HFFc6 (cell line): ENCODE data around the gene UBL5. TPM values are rescaled to one million over a fixed set of nuclear protein-coding genes. Genes with fewer than 3 reads are reported as not detected.

ENCODE experiments used
- DNase-seq: peaks from one replicate; pipeline ENCODE4 v3.0.0-alpha.2; 2018
- H3K27ac Mint-ChIP-seq: 2 replicates; pipeline ENCODE4 v1.8.0; 2020; ENCODE audit warnings: mild to moderate bottlenecking, mixed read lengths
- H3K27me3 Mint-ChIP-seq: 2 replicates; pipeline ENCODE4 v1.8.0; 2021; ENCODE audit warnings: mild to moderate bottlenecking, moderate library complexity, mixed read lengths; ENCODE audit not compliant: insufficient read depth
- H3K36me3 Mint-ChIP-seq: 2 replicates; pipeline ENCODE4 v1.8.0; 2021; ENCODE audit warnings: low read depth, mixed read lengths
- H3K4me1 Mint-ChIP-seq: 2 replicates; pipeline ENCODE4 v1.8.0; 2020; ENCODE audit warnings: low read depth, mixed read lengths
- H3K4me3 Mint-ChIP-seq: 2 replicates; pipeline ENCODE4 v1.8.0; 2020; ENCODE audit warnings: mild to moderate bottlenecking, moderate library complexity, mixed read lengths
- H3K9me3 Mint-ChIP-seq: 2 replicates; pipeline ENCODE4 v1.8.0; 2020; ENCODE audit warnings: mild to moderate bottlenecking, mixed read lengths
- total RNA-seq, 6 experiments: library from RNA; stranded (reverse); fragmentation: NEBNext Ultra II Directional; extraction: Animal tissue kit (Norgen Biotek cat#: 25700); gene quantifications; 2 replicates in 1 of 6; 3 replicates in 5 of 6; pipeline ENCODE4 v1.2.3, GENCODE V29; 2021
- TF ChIP-seq, protein P1 (sequence below): fragments of 200-600 bp; sonication (generic); IDR thresholded peaks from 2 replicates; pipeline ENCODE4 v1.5.0; 2021; ENCODE audit warnings: antibody characterized with exemption, mild to moderate bottlenecking

Gene UBL5
- total RNA-seq, 6 experiments from 2014 or later: 365 to 483 (median 418) TPM

DNA sequence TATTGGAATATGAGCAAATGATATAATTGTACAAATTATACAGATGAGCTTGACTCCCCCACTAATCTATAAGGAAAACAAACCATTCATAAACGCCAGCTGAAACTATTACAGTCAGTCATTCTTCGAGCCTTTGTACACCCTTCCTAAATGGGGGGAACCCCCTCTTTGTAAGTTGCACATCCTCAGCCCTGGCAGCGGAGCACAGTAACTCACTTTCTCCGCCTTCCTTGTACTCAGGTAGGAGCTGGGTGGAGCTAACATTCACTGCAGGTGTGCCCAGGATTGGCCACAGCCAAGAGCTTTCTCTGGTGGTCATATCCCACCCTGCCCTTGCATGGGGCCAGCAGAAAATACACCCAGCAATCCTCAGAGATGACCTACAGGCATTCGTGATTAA, 36.0 kb downstream of the UBL5 start:
- Mint-ChIP-seq H3K4me3 (no peak overlapping the region), H3K27ac (no peak overlapping the region), H3K4me1 (no peaks in the 10 kb centered on the region), H3K36me3 (no peaks in the 10 kb centered on the region), H3K27me3 (peaks cover 17% of the 10 kb centered on the region), H3K9me3 (no peaks in the 10 kb centered on the region)
- TF ChIP-seq, protein P1, sequence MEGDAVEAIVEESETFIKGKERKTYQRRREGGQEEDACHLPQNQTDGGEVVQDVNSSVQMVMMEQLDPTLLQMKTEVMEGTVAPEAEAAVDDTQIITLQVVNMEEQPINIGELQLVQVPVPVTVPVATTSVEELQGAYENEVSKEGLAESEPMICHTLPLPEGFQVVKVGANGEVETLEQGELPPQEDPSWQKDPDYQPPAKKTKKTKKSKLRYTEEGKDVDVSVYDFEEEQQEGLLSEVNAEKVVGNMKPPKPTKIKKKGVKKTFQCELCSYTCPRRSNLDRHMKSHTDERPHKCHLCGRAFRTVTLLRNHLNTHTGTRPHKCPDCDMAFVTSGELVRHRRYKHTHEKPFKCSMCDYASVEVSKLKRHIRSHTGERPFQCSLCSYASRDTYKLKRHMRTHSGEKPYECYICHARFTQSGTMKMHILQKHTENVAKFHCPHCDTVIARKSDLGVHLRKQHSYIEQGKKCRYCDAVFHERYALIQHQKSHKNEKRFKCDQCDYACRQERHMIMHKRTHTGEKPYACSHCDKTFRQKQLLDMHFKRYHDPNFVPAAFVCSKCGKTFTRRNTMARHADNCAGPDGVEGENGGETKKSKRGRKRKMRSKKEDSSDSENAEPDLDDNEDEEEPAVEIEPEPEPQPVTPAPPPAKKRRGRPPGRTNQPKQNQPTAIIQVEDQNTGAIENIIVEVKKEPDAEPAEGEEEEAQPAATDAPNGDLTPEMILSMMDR: no peak
- no peak for DNase-seq

DNA sequence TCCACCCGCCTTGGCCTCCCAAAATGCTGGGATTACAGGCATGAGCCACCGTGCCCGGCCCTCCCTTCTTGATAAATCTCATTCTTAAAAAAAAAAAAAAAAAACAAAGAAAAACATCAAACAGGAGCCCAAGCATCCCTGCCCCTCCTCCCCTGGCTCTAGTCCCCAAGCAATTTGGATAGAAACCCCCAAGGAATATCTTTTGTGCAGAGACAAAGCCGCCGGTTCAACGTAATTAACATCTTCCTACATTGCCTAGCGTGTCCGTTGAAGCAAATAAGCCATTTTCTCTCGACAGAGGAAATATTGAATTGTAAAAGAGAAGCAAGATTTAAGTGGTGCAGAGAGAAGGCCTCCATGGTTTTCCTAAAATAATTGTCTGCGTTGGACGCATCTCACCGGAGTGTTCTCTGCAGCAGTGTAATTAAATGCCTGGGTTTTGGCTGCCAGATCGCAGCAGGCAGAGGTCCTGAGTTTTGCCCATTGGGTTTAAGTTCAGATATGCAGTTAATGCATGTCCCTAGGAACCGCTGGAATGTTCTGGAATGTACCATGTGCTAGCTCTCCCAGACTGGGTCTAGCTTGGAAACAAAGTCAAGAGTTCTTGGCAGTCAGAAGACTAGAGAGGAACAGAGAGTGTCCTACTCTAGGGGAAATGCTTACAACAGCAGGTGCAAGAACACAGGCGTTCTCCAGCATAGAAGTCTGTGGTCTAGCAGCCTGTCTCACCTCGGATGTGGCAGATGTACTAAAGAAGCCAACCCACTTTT, 38.2 kb downstream of the UBL5 start:
- Mint-ChIP-seq H3K27me3 (peaks cover 13% of the 10 kb centered on the region), H3K4me3 (no peak overlapping the region), H3K27ac (no peak overlapping the region), H3K9me3 (no peaks in the 10 kb centered on the region), H3K4me1 (no peaks in the 10 kb centered on the region), H3K36me3 (no peaks in the 10 kb centered on the region)
- no peak for DNase-seq
- TF ChIP-seq, protein P1: no peak

- peaks cover 17% of the 10 kb centered on the region for H3K27me3 Mint-ChIP-seq
- no peak for DNase-seq
- no peak overlapping the region for H3K4me3 Mint-ChIP-seq
- TF ChIP-seq, protein P1: no peak
- H3K36me3 Mint-ChIP-seq: no peaks in the 10 kb centered on the region
- H3K27ac Mint-ChIP-seq: no peak overlapping the region
- no peaks in the 10 kb centered on the region for H3K9me3 Mint-ChIP-seq
- H3K4me1 Mint-ChIP-seq: no peaks in the 10 kb centered on the region
Observed at GRCh38 chr19:9868983-9869617, 41.4 kb downstream of the UBL5 start.

- TF ChIP-seq, protein P1: no peak
- Mint-ChIP-seq H3K27ac (no peak overlapping the region), H3K9me3 (no peaks in the 10 kb centered on the region), H3K27me3 (peaks cover 20% of the 10 kb centered on the region), H3K4me3 (no peak overlapping the region), H3K36me3 (no peaks in the 10 kb centered on the region), H3K4me1 (no peaks in the 10 kb centered on the region)
- DNase-seq: no peak
Observed at GRCh38 chr19:9871626-9872338, 44.1 kb downstream of the UBL5 start.

DNA sequence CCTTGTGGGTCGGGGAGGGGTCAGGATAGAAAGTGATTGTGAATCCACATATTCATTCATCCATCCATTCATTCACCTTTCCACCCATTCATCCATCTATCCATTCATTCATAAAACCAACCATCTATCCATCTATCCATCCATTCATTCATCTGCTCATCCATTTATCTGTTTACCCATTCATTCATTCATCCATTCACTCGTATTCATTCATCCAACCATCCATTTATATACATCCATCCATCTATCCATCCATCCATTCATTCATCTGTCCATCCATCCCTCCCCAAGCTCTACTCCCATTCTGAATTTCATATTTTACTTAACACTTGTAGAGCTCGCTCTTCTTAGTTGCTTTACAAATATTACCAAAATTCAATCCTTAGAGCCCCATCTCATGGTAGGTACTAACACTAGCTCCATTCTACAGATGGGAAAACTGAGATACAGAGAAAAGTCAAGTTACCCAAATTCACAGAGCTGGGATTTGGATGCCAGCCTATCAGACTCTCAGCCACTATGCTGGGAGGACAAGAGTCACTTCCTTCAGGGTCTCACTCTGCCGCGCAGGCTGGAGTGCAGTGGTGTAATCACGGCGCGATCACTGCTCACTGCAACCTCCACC, 45.0 kb downstream of the UBL5 start:
- no peak overlapping the region for H3K27ac Mint-ChIP-seq
- TF ChIP-seq, protein P1: no peak
- peaks cover under 1% of the 10 kb centered on the region for H3K4me1 Mint-ChIP-seq
- DNase-seq: no peak
- no peak overlapping the region for H3K4me3 Mint-ChIP-seq
- no peaks in the 10 kb centered on the region for H3K9me3 Mint-ChIP-seq
- peaks cover 20% of the 10 kb centered on the region for H3K27me3 Mint-ChIP-seq
- no peaks in the 10 kb centered on the region for H3K36me3 Mint-ChIP-seq
